GM12891 (cell line): ENCODE results near the gene BCAR3.
"Not testable (repeated sequence)": the region's sequence is repeated elsewhere in the genome, so short reads cannot be mapped to it uniquely, and the experiment has no call there.

ENCODE experiments used
- DNase-seq: peaks from one replicate; pipeline ENCODE4 v3.0.0; 2011; ENCODE audit warnings: low spot score; ENCODE audit not compliant: insufficient read length
- FAIRE-seq: peaks from 2 replicates; lab custom pipeline; 2011; peaks lifted over from hg19 to GRCh38; lab: Jason Lieb, UNC
- PAX5 ChIP-seq: IDR thresholded peaks from 2 replicates; pipeline ENCODE4 v1.6.1; 2011; ENCODE audit warnings: low read length, moderate library complexity, mild to moderate bottlenecking; ENCODE audit not compliant: insufficient read depth, severe bottlenecking
- POLR2A ChIP-seq: IDR thresholded peaks from 2 replicates; pipeline ENCODE4 v1.6.1; 2011; ENCODE audit warnings: low read depth, low read length, control low read depth
- POLR2AphosphoS5 ChIP-seq: IDR thresholded peaks from 2 replicates; pipeline ENCODE4 v1.6.1; 2011; ENCODE audit warnings: low read depth, low read length, control low read depth
- POU2F2 ChIP-seq: IDR thresholded peaks from 2 replicates; pipeline ENCODE4 v1.6.1; 2011; ENCODE audit warnings: low read depth, mild to moderate bottlenecking, control low read depth, low read length, moderate library complexity
- SPI1 ChIP-seq: IDR thresholded peaks from 2 replicates; pipeline ENCODE4 v1.6.1; 2011; ENCODE audit warnings: low read depth, low read length, control low read depth
- TAF1 ChIP-seq: IDR thresholded peaks from 2 replicates; pipeline ENCODE4 v1.6.1; 2011; ENCODE audit warnings: low read depth, low read length, control low read depth

Gene BCAR3

GRCh38 chr1:93699503-93700168 is 18.0 kb upstream of the BCAR3 start:
- TF ChIP-seq POLR2A (no peak), TAF1 (no peak), PAX5 (no peak), POU2F2 (no peak), SPI1 (no peak), POLR2AphosphoS5 (no peak)
- peak; percentile 52 for FAIRE-seq
- DNase-seq, result no peak

- DNase-seq (no peak), FAIRE-seq (no peak)
- no peak for TF ChIP-seq POU2F2
- no peak for TF ChIP-seq POLR2A
- TF ChIP-seq TAF1, result no peak
- no peak for TF ChIP-seq PAX5
- TF ChIP-seq POLR2AphosphoS5, result no peak
- TF ChIP-seq SPI1, result no peak
Measured at GRCh38 chr1:93699049-93699384, 17.4 kb upstream of the BCAR3 start.

GRCh38 chr1:93698329-93699048 is 16.9 kb upstream of the BCAR3 start:
- DNase-seq, result no peak
- TF ChIP-seq POLR2AphosphoS5 (no peak), POLR2A (no peak), SPI1 (no peak), POU2F2 (no peak), PAX5 (no peak), TAF1 (no peak)
- peak; percentile 85 for FAIRE-seq

GRCh38 chr1:93697566-93697965 is 15.9 kb upstream of the BCAR3 start:
- DNase-seq, FAIRE-seq: not testable (repeated sequence)

GRCh38 chr1:93695411-93696005 is 13.9 kb upstream of the BCAR3 start:
- TF ChIP-seq SPI1 (peak; percentile 70), POLR2AphosphoS5 (no peak)
- FAIRE-seq (peak; percentile 94), DNase-seq (no peak)

GRCh38 chr1:93694819-93695218 is 13.2 kb upstream of the BCAR3 start:
- no peak for TF ChIP-seq SPI1
- no peak for TF ChIP-seq POLR2AphosphoS5
- no peak for TF ChIP-seq PAX5
- TF ChIP-seq POU2F2, result no peak
- no peak for TF ChIP-seq TAF1
- no peak for TF ChIP-seq POLR2A
- no peak for FAIRE-seq
- DNase-seq, result no peak

GRCh38 chr1:93694039-93694438 is 12.4 kb upstream of the BCAR3 start:
- FAIRE-seq, result peak; percentile 9
- no peak for DNase-seq
- TF ChIP-seq POU2F2 (no peak), SPI1 (no peak), PAX5 (no peak), POLR2A (no peak), TAF1 (no peak), POLR2AphosphoS5 (no peak)

- no peak for TF ChIP-seq TAF1
- peak; percentile 56; the same call in 1 of the 2 replicates for TF ChIP-seq SPI1
- no peak for TF ChIP-seq POLR2AphosphoS5
- no peak for TF ChIP-seq POLR2A
- peak; percentile 91 for TF ChIP-seq PAX5
- peak; percentile 66; the same call in 1 of the 2 replicates for TF ChIP-seq POU2F2
- DNase-seq, result peak; percentile 27
- FAIRE-seq, result peak; percentile 90
Measured at GRCh38 chr1:93692983-93693591, 11.4 kb upstream of the BCAR3 start.

- no peak for FAIRE-seq
- TF ChIP-seq PAX5, result no peak
- TF ChIP-seq POLR2AphosphoS5, result no peak
- no peak for TF ChIP-seq TAF1
- TF ChIP-seq POU2F2, result no peak
- TF ChIP-seq SPI1, result no peak
- TF ChIP-seq POLR2A, result no peak
Measured at GRCh38 chr1:93692451-93692861, 10.8 kb upstream of the BCAR3 start.

More at GRCh38 chr1:93692451-93692861, 10.8 kb upstream of the BCAR3 start:
- DNase-seq, result no peak
